ENCODE data around the gene TBL1X.

DNA sequence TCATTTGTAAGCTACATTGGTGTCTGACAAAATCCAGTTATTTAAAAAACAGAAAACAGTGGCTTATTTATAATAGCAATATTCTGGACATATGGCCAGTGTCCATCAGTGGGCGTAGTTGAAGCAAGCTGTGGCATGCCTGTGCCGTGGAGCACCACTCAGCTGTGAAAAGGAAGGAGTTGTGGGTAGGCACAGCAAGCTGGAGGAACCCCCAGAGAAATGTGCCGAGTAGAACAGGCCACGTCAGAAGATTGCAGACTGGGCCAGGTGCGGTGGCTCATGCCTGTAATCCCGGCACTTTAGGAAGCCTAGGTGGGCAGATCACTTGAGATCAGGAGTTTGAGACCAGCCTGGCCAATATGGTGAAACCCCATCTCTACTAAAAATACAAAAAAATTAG lies 198.4 kb downstream of the TBL1X start:
- TF ChIP-seq, protein P1, sequence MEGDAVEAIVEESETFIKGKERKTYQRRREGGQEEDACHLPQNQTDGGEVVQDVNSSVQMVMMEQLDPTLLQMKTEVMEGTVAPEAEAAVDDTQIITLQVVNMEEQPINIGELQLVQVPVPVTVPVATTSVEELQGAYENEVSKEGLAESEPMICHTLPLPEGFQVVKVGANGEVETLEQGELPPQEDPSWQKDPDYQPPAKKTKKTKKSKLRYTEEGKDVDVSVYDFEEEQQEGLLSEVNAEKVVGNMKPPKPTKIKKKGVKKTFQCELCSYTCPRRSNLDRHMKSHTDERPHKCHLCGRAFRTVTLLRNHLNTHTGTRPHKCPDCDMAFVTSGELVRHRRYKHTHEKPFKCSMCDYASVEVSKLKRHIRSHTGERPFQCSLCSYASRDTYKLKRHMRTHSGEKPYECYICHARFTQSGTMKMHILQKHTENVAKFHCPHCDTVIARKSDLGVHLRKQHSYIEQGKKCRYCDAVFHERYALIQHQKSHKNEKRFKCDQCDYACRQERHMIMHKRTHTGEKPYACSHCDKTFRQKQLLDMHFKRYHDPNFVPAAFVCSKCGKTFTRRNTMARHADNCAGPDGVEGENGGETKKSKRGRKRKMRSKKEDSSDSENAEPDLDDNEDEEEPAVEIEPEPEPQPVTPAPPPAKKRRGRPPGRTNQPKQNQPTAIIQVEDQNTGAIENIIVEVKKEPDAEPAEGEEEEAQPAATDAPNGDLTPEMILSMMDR (conservative IDR thresholded peaks at IDR 0.05): no peak
- TF ChIP-seq ZFX (IDR thresholded peaks at IDR 0.05): no peak
